Measurements from ENCODE around the gene ATG2A.

DNA sequence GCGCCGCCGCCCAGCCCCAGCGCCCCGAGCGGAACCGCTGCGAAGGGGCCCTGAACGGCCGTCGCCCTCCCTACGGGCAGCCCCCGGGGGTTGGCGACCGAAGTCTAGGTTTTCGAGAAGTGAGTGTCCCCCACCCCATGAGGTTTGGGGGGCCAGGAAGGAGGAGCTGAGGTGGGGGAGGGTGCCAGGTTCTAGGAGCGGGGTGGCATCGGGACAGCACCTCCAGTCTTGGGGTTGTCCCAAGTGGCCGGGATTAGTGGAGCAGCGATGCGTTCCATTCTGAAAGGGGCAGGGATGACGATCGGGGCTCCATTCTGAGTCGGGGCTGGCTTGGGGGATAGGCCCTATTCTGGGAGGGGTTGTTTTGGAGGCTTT lies 7.9 kb upstream of the ATG2A start:
- TF ChIP-seq, protein P1, sequence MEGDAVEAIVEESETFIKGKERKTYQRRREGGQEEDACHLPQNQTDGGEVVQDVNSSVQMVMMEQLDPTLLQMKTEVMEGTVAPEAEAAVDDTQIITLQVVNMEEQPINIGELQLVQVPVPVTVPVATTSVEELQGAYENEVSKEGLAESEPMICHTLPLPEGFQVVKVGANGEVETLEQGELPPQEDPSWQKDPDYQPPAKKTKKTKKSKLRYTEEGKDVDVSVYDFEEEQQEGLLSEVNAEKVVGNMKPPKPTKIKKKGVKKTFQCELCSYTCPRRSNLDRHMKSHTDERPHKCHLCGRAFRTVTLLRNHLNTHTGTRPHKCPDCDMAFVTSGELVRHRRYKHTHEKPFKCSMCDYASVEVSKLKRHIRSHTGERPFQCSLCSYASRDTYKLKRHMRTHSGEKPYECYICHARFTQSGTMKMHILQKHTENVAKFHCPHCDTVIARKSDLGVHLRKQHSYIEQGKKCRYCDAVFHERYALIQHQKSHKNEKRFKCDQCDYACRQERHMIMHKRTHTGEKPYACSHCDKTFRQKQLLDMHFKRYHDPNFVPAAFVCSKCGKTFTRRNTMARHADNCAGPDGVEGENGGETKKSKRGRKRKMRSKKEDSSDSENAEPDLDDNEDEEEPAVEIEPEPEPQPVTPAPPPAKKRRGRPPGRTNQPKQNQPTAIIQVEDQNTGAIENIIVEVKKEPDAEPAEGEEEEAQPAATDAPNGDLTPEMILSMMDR (IDR thresholded peaks at IDR 0.05) = no peak
- TF ChIP-seq POLR2A (IDR thresholded peaks at IDR 0.05) = no peak
- no peak for TF ChIP-seq EP300 (IDR thresholded peaks at IDR 0.05)
